Activated CD4-positive, alpha-beta T cell treated with anti-CD3 and anti-CD28 coated beads, Interleukin-2, amount 10 ng/mL, durations not matched to agents 24 days and 14 days (primary cell): ENCODE measurements around the gene TNS1. TPM values are rescaled to one million over a fixed set of nuclear protein-coding genes. Genes with fewer than 3 reads are reported as not detected.

Source experiments
- DNase-seq: peaks from one replicate; pipeline ENCODE4 v3.0.0; 2022
- H3K27ac Mint-ChIP-seq: one replicate; pipeline ENCODE4 v1.8.0; 2022; ENCODE audit warnings: mild to moderate bottlenecking, mixed read lengths
- H3K27me3 Mint-ChIP-seq: one replicate; pipeline ENCODE4 v1.8.0; 2022; ENCODE audit warnings: mixed read lengths
- H3K36me3 Mint-ChIP-seq: one replicate; pipeline ENCODE4 v1.8.0; 2022; ENCODE audit warnings: low read depth, mild to moderate bottlenecking, mixed read lengths
- H3K4me1 Mint-ChIP-seq: one replicate; pipeline ENCODE4 v1.8.0; 2021; ENCODE audit warnings: mixed read lengths
- H3K4me3 Mint-ChIP-seq: one replicate; pipeline ENCODE4 v1.8.0; 2022; ENCODE audit warnings: mild to moderate bottlenecking, moderate library complexity, mixed read lengths
- H3K9me3 Mint-ChIP-seq: one replicate; pipeline ENCODE4 v1.8.0; 2021; ENCODE audit warnings: mixed read lengths
- intact Hi-C: fragments of 100-400 bp; cut with micrococcal nuclease; formaldehyde crosslinking; loops from one replicate; pipeline ENCODE4 v1.15.1; 2023
- total RNA-seq: library from RNA; stranded (reverse); gene quantifications from 2 replicates; pipeline ENCODE4 v1.2.3, GENCODE V29; 2022

The TNS1 gene
- total RNA-seq, 1 donor from 2014 or later, result 0.70 TPM

DNA sequence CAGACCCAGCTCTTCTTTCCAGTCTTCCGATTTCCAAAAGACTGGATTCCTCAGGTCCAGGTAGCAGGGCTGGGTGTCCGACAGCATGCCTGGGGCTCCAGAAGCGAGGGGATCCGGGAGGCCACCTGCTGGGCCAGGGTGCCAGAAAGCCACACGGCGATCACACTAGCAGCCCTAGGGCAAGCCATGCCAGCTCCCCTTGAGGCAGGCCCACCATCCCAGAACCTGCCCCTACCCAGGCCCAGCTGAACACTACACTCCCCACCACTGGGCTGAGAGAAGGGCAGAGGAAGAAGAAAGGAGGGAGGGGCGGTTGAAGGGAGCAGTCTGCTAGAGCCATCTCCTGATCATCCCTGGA lies 163.1 kb downstream of the TNS1 start:
- intact Hi-C loops, result no loop called here
- H3K27ac Mint-ChIP-seq, result no peak overlapping the region

GRCh38 chr2:217839073-217839749 lies 163.6 kb downstream of the TNS1 start:
- DNase-seq, result no peak
- intact Hi-C loops, result no loop called here
- no peak overlapping the region for H3K4me3 Mint-ChIP-seq

More for the DNA sequence above, 163.1 kb downstream of the TNS1 start:
- Mint-ChIP-seq H3K9me3 (no peaks in the 10 kb centered on the region), H3K36me3 (no peaks in the 10 kb centered on the region), H3K27me3 (no peaks in the 10 kb centered on the region), H3K4me3 (no peak overlapping the region), H3K4me1 (no peaks in the 10 kb centered on the region)
- no peak for DNase-seq

DNA sequence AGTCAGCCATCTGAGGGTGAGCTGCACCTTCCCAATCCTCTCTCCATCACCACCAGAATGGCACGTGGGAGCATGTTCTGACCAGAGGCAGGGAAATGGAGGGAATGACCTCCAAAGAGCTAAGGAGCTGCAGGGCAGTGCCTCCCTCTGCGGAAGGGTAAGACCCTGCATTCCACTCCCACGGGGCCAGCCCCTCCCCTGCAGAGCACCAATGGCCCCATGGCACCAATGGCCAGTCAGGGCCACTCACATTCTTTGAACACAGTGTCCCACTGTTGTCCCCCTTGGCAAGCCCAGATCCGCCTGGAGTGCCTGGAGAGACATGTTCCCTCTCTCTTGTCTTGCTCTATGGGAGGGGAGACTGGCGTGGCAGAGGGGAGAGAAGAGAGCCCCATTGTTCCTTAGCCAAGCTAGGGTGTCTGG lies 164.4 kb downstream of the TNS1 start:
- DNase-seq, result no peak
- no peaks in the 10 kb centered on the region for H3K9me3 Mint-ChIP-seq
- H3K4me3 Mint-ChIP-seq, result no peak overlapping the region
- no peak overlapping the region for H3K27ac Mint-ChIP-seq
- H3K27me3 Mint-ChIP-seq, result no peaks in the 10 kb centered on the region
- intact Hi-C loops, result no loop called here
- H3K36me3 Mint-ChIP-seq, result no peaks in the 10 kb centered on the region
- no peaks in the 10 kb centered on the region for H3K4me1 Mint-ChIP-seq

More at GRCh38 chr2:217839073-217839749, 163.6 kb downstream of the TNS1 start:
- Mint-ChIP-seq H3K9me3 (no peaks in the 10 kb centered on the region), H3K27me3 (no peaks in the 10 kb centered on the region), H3K27ac (no peak overlapping the region), H3K4me1 (no peaks in the 10 kb centered on the region), H3K36me3 (no peaks in the 10 kb centered on the region)

DNA sequence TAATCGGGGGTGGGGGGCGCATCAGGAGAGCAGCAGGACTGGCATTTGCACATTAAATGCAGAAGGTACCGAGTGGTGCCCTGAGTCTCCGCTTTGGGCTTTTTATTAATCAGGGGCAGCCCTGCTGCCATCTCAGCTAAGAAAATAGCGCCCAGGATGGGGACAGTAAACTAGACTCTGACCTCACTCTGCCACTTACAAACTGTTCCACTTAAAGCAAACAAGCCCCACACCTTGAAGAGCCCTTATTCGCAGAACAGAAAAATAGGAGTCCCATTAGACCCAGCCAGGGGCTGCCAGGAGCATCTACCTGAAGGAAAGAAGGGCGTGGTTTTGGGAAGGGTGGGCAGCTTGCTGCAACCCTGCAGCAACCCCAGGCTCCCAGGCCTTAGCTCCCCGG lies 165.3 kb downstream of the TNS1 start:
- H3K27me3 Mint-ChIP-seq, result no peaks in the 10 kb centered on the region
- intact Hi-C loops, result no loop called here
- no peaks in the 10 kb centered on the region for H3K4me1 Mint-ChIP-seq
- no peak overlapping the region for H3K27ac Mint-ChIP-seq
- DNase-seq, result no peak
- H3K4me3 Mint-ChIP-seq, result no peak overlapping the region
- no peaks in the 10 kb centered on the region for H3K36me3 Mint-ChIP-seq
- no peaks in the 10 kb centered on the region for H3K9me3 Mint-ChIP-seq

DNA sequence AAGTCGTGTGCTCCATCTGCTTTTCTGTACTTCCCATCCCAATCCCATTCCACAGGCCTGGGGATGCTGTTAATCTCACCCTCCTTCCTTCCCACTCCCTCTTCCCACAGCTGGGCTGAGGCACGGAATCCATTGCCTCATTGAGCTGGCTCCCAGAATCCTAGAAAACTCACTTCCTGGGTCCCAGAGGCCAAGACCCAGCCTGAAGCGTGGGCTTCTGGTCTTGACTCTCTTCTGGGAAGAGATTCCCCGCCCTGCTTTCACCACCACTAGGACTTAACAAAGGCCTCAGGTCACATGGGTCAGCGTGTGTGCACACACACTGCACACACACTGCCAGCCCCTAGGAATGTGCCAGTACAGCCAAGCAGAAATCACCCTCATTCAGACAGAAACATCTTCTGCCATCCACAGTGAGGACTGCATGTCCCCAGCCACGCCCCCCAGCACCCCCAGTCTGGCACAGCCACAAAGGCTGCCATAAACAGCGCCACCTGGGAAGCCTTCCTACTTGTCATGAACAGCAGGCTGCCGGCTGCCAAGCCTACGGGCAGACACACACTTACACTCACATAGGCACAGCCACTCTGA lies 165.8 kb downstream of the TNS1 start:
- intact Hi-C loops, result no loop called here
- H3K36me3 Mint-ChIP-seq, result no peaks in the 10 kb centered on the region
- no peak for DNase-seq
- no peak overlapping the region for H3K4me3 Mint-ChIP-seq
- H3K9me3 Mint-ChIP-seq, result no peaks in the 10 kb centered on the region
- H3K27me3 Mint-ChIP-seq, result no peaks in the 10 kb centered on the region
- H3K4me1 Mint-ChIP-seq, result no peaks in the 10 kb centered on the region
- H3K27ac Mint-ChIP-seq, result no peak overlapping the region

DNA sequence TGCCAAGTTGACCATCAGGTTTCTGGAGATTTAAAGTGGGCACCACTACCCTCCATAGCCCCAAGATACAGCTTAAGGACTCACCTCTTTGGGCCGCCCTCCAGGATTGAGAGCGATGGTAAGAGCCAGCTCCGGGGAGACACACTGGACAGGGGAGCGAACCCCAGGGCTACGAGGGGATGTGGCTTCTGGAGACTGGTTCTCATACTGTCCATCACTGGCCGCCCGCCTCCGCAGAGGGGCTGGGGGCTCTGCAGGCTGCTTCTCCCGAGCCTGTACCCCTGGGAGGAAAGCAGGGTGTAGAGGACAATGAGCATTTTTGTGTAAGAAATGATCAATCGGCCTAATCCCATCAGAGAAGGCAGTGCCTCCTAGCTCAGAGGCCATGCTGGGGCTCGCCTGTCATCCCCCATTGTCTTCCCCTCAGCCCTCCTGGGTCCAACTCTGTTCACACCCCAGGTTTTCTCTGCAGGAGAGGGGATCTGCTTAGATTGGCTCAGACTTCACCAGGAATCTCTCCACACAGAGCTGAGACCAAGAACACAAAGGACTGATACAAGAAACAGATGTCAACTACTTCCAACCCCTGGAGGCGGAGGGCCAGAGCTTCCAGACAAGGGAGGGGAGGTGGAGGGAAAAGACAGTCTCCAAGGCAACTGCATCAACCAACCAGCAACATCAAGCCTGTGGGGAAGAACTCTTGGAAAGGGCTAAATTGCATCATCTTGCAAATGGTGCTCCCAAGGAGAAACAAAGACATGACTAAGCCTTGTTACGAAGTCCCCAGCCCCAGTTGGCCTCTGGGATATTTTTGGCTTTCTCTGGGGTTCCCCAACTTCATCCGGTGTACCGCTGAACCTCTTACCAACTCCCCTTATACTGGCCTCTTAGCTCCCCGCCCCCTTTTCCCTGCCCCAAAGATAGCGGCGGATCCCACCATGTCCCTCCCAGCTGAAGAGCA lies 166.6 kb downstream of the TNS1 start:
- Mint-ChIP-seq H3K36me3 (no peaks in the 10 kb centered on the region), H3K27ac (no peak overlapping the region), H3K4me3 (no peak overlapping the region), H3K4me1 (no peaks in the 10 kb centered on the region), H3K27me3 (no peaks in the 10 kb centered on the region), H3K9me3 (no peaks in the 10 kb centered on the region)
- DNase-seq, result no peak
- intact Hi-C loops, result no loop called here

- H3K27ac Mint-ChIP-seq, result no peak overlapping the region
- H3K4me3 Mint-ChIP-seq, result no peak overlapping the region
- intact Hi-C loops, result no loop called here
- H3K4me1 Mint-ChIP-seq, result no peaks in the 10 kb centered on the region
- H3K27me3 Mint-ChIP-seq, result no peaks in the 10 kb centered on the region
- H3K9me3 Mint-ChIP-seq, result no peaks in the 10 kb centered on the region
- no peaks in the 10 kb centered on the region for H3K36me3 Mint-ChIP-seq
- DNase-seq, result no peak
Observed at GRCh38 chr2:217834744-217835513, 167.9 kb downstream of the TNS1 start.

- no peak overlapping the region for H3K4me3 Mint-ChIP-seq
- H3K36me3 Mint-ChIP-seq, result no peaks in the 10 kb centered on the region
- intact Hi-C loops, result no loop called here
- no peaks in the 10 kb centered on the region for H3K27me3 Mint-ChIP-seq
- H3K9me3 Mint-ChIP-seq, result no peaks in the 10 kb centered on the region
- H3K27ac Mint-ChIP-seq, result no peak overlapping the region
- DNase-seq, result no peak
- H3K4me1 Mint-ChIP-seq, result no peaks in the 10 kb centered on the region
Observed at GRCh38 chr2:217834057-217834620, 168.7 kb downstream of the TNS1 start.

- intact Hi-C loops, result no loop called here
- H3K27ac Mint-ChIP-seq, result no peak overlapping the region
- no peaks in the 10 kb centered on the region for H3K27me3 Mint-ChIP-seq
- DNase-seq, result no peak
- H3K9me3 Mint-ChIP-seq, result no peaks in the 10 kb centered on the region
- no peaks in the 10 kb centered on the region for H3K4me1 Mint-ChIP-seq
- no peak overlapping the region for H3K4me3 Mint-ChIP-seq
- no peaks in the 10 kb centered on the region for H3K36me3 Mint-ChIP-seq
Observed at GRCh38 chr2:217833439-217833838, 169.4 kb downstream of the TNS1 start.

DNA sequence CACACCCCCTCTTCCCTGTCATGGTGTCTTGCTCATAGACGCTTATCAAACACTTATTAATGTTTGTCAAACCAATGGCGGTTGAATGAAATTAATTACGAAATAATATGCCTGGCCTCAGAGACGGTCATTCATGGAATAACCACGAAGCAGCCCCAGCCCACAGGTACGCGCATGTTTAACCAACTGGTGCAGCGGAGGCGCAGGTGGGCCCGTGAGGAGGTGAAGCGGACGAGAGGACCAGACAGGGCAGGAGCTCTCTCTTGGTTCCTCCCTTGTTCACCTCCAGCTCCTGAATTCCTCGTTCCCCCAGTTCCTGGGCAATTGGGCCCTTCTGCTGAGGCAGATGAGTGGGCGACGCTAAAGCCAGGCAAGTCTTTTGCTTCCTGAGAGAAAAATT lies 169.8 kb downstream of the TNS1 start:
- no peaks in the 10 kb centered on the region for H3K9me3 Mint-ChIP-seq
- intact Hi-C loops, result no loop called here
- H3K36me3 Mint-ChIP-seq, result no peaks in the 10 kb centered on the region

GRCh38 chr2:217832115-217832514 lies 170.7 kb downstream of the TNS1 start:
- no peaks in the 10 kb centered on the region for H3K9me3 Mint-ChIP-seq
- intact Hi-C loops, result no loop called here
- no peaks in the 10 kb centered on the region for H3K27me3 Mint-ChIP-seq
- no peak overlapping the region for H3K27ac Mint-ChIP-seq
- H3K36me3 Mint-ChIP-seq, result no peaks in the 10 kb centered on the region
- no peak overlapping the region for H3K4me3 Mint-ChIP-seq
- no peaks in the 10 kb centered on the region for H3K4me1 Mint-ChIP-seq
- DNase-seq, result no peak

More for the DNA sequence above, 169.8 kb downstream of the TNS1 start:
- H3K4me3 Mint-ChIP-seq, result no peak overlapping the region
- H3K4me1 Mint-ChIP-seq, result no peaks in the 10 kb centered on the region
- H3K27ac Mint-ChIP-seq, result no peak overlapping the region
- H3K27me3 Mint-ChIP-seq, result no peaks in the 10 kb centered on the region
- no peak for DNase-seq

GRCh38 chr2:217831306-217831705 lies 171.5 kb downstream of the TNS1 start:
- DNase-seq, result no peak
- Mint-ChIP-seq H3K4me3 (no peak overlapping the region), H3K36me3 (no peaks in the 10 kb centered on the region), H3K4me1 (no peaks in the 10 kb centered on the region), H3K27me3 (no peaks in the 10 kb centered on the region), H3K9me3 (no peaks in the 10 kb centered on the region), H3K27ac (no peak overlapping the region)
- intact Hi-C loops, result no loop called here

DNA sequence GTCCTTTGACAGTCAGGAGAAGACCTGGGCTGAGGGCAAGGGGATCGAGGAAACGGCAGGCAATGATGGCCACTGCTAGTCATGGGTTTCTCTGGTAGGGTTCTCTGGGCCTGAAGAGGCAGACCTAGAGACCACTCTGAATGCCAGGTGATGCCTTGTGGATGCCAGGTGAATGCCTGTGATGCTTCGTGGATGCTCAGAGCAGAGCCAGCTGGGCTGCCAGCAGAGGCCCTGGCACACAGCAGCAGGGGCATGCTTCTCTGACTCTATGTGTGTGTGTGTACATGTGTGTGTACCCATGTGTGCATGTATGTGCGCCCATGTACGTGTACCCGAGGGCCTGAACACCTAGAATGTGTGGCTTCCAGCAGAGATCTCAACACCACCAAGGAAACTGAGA lies 172.0 kb downstream of the TNS1 start:
- H3K4me3 Mint-ChIP-seq, result no peak overlapping the region
- H3K27me3 Mint-ChIP-seq, result no peaks in the 10 kb centered on the region
- H3K4me1 Mint-ChIP-seq, result no peaks in the 10 kb centered on the region
- H3K9me3 Mint-ChIP-seq, result no peaks in the 10 kb centered on the region
- no peaks in the 10 kb centered on the region for H3K36me3 Mint-ChIP-seq
- no peak for DNase-seq
- H3K27ac Mint-ChIP-seq, result no peak overlapping the region
- intact Hi-C loops, result no loop called here
